Measurements from ENCODE around the gene TLX1.

Gene TLX1

DNA sequence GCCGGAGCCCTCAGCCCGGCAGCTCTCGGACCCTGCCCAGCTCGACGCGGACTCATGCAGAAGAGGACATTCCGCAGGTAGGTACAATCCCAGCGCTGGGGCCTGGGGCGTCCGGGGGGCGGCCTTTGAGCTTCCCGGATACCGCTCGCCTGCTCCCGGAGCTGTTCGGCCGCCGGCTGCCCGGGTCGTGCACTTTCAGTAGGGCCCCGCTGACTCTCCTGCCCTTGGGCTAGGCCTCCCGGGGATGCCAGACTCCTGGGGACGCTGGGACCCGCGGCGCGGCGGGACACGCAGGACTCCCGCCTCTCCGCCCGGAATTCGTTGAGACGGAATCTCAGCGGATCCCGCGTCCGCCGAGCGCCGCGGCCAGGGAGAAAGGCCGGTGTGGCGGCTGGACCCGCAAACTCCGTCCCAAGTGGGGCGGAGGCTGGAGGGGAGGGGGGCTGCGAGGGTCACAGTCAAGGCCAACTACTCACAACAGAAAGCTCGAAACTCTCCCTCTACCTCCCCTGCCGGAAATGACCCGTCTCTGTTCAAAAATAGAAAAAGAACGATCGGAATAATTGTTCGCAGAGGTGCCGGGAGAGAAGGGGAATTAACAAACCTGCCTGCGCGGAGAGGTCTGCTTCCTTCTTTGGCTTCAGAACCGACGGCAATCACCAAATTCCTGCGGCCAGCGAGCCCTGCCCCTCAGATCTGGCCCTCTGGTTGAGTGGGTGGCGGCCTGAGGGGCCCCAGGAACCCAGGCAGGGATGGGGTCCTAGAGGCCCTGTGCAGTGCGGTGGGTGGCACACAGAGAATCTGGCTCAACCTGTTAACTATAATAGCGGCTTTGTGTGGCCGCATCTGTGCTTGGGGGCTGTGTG is 9.2 kb downstream of the TLX1 start:
- no peak for DNase-seq (ENCODE audit: extremely low read depth, insufficient read length)
- H3K36me3 ChIP-seq (ENCODE audit: control insufficient read depth, insufficient read depth, low read length) = no peaks in the 10 kb centered on the region
- TF ChIP-seq, protein P1, sequence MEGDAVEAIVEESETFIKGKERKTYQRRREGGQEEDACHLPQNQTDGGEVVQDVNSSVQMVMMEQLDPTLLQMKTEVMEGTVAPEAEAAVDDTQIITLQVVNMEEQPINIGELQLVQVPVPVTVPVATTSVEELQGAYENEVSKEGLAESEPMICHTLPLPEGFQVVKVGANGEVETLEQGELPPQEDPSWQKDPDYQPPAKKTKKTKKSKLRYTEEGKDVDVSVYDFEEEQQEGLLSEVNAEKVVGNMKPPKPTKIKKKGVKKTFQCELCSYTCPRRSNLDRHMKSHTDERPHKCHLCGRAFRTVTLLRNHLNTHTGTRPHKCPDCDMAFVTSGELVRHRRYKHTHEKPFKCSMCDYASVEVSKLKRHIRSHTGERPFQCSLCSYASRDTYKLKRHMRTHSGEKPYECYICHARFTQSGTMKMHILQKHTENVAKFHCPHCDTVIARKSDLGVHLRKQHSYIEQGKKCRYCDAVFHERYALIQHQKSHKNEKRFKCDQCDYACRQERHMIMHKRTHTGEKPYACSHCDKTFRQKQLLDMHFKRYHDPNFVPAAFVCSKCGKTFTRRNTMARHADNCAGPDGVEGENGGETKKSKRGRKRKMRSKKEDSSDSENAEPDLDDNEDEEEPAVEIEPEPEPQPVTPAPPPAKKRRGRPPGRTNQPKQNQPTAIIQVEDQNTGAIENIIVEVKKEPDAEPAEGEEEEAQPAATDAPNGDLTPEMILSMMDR (IDR thresholded peaks at IDR 0.05; ENCODE audit: insufficient read depth, low read length, poor library complexity, severe bottlenecking) = no peak
- no peak overlapping the region for H3K4me3 ChIP-seq (replicated peaks; ENCODE audit: low read depth, low read length)
- H3K27me3 ChIP-seq (replicated peaks; ENCODE audit: control insufficient read depth, insufficient read depth, low read length) = peaks cover 2% of the 10 kb centered on the region

DNA sequence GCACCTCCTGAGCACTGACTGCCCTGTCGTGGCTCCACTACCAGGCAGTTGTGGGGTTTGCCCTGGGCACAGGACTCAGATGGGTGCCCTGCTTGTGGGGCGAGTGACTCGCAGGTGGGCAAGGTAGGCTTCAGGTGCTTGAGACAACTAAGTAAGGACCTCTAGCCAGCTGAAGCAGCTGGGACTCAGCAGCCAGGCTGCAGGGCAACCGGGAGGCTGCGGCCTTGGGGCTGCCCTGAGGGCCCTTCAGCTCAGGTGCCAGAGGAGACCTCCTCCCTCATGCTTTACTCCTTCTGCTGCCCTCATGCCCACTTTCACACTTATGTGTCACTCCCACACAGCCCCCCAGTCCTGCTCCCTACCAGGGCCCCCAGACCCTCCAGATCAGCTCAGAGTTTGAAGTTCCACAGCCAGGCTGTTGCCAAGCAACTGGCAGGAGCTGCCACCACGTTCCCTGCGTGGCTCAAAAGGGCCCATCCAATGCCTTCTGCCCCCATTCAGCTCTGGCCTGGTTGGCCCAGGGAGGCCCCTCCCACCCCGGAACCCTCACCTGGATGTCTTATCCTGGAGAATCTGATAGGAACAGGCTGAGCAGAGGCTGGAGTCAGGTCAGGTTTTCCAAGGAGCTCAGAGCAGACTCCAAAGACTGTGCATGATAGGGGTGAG is 10.0 kb downstream of the TLX1 start:
- Histone ChIP-seq H3K36me3 (ENCODE audit: control insufficient read depth, insufficient read depth, low read length) (no peaks in the 10 kb centered on the region), H3K27me3 (replicated peaks; ENCODE audit: control insufficient read depth, insufficient read depth, low read length) (peaks cover 2% of the 10 kb centered on the region), H3K4me3 (replicated peaks; ENCODE audit: low read depth, low read length) (no peak overlapping the region)
- DNase-seq (ENCODE audit: extremely low read depth, insufficient read length) = no peak
- TF ChIP-seq, protein P1 (IDR thresholded peaks at IDR 0.05; ENCODE audit: insufficient read depth, low read length, poor library complexity, severe bottlenecking) = no peak

DNA sequence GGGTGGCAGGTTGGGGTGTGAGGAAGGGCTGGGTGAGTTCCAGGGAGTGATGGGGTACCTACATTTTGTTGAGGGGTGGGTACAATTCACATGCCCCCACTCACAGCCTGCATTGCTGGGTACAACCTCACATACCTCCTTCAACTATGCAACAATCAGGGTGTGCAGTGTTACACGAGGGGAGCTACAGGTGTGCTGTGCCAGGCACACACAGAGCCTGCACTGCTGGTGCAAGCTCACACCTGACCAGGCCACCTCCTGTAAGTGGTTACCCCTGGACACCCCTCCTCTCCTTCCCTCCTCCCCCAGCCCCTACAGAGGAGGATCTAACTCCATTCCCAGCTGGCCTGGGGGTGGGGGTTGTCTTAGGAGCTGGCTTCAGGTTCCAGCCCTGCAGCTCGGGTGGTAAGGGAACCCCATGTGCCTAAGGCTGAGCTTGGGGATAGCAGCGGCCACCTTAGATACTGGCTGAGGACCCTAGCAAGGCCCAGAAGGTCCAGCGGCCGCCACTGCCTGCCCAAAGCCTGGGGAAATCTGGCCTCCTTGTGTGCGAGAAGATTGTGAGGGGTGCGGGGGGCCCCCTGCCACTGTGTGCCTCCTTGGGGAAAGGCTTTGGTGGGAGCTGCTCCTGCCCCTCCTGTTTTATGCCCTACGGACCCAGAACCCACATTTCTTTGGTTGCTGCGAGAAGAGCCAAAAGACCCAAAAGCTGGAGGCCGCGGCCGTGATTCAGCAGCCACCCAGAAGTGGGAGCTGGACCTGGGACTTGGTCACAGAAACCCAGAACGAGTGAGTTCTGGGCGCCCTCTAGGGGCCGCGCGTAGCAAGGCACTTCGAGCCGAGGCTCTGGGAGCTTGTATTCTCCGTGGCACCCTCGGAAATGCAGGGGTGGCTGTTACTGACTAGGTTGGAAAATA is 10.8 kb downstream of the TLX1 start:
- peak; percentile 78 for DNase-seq (ENCODE audit: extremely low read depth, insufficient read length)
- TF ChIP-seq, protein P1 (IDR thresholded peaks at IDR 0.05; ENCODE audit: insufficient read depth, low read length, poor library complexity, severe bottlenecking) = peak; percentile 96
- Histone ChIP-seq H3K4me3 (replicated peaks; ENCODE audit: low read depth, low read length) (no peak overlapping the region), H3K27me3 (replicated peaks; ENCODE audit: control insufficient read depth, insufficient read depth, low read length) (peaks cover 2% of the 10 kb centered on the region), H3K36me3 (ENCODE audit: control insufficient read depth, insufficient read depth, low read length) (no peaks in the 10 kb centered on the region)

DNA sequence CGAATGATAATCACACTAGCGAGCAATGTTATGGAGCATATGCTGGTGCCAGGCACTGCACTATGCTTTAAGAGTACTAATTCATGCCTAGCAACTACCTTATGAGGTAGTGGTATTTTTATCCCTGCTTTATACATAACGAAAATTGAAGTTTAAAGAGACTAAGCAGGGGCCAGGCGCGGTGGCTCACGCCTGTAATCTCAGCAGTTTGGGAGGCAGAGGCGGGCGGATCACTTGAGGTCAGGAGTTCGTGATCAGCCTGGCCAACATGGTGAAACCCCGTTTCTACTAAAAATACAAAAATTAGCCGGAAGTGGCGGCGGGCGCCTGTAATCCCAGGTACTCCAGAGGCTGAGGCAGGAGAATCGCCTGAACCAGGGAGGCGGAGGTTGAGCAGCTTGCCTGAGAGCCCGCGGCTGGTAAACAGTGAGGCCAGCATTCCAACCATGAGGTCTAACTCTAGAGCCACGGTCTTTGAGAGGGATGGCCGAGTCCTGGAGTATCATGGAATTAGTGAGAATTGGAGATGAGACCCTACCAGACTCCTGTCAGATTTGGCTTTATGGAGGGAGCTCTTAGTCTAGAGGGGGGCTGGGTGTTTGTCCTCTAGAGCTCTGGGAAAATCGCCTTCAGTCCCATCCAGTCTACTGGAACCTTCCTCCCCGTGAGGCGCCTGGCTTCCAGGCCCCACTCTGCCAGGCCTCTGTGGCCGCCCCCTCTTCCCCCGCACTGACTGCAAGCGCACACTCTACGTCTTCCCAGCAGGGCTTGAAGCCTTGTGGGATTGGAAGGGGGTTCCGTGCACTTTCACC is 11.6 kb downstream of the TLX1 start:
- H3K4me3 ChIP-seq (replicated peaks; ENCODE audit: low read depth, low read length) = no peak overlapping the region
- TF ChIP-seq, protein P1 (IDR thresholded peaks at IDR 0.05; ENCODE audit: insufficient read depth, low read length, poor library complexity, severe bottlenecking) = no peak
- DNase-seq (ENCODE audit: extremely low read depth, insufficient read length) = no peak
- no peaks in the 10 kb centered on the region for H3K36me3 ChIP-seq (ENCODE audit: control insufficient read depth, insufficient read depth, low read length)
- H3K27me3 ChIP-seq (replicated peaks; ENCODE audit: control insufficient read depth, insufficient read depth, low read length) = peaks cover 2% of the 10 kb centered on the region

DNA sequence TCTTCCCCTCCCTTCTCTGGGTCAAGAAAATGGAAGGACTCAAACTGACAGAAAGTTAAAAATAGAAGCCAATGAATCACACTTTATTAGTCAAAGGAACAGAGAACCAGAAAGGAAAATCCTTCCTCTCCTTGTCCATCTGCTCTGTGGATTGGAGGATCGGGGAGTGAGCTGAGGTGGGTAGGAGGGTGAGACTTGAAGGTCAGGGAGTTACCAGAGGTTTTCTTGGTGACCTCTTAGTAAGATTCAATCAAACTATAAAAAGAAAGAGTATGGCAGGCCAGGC is 12.2 kb downstream of the TLX1 start:
- H3K27me3 ChIP-seq (replicated peaks; ENCODE audit: control insufficient read depth, insufficient read depth, low read length) = peaks cover 2% of the 10 kb centered on the region
- no peak overlapping the region for H3K4me3 ChIP-seq (replicated peaks; ENCODE audit: low read depth, low read length)
- TF ChIP-seq, protein P1 (IDR thresholded peaks at IDR 0.05; ENCODE audit: insufficient read depth, low read length, poor library complexity, severe bottlenecking) = no peak
- H3K36me3 ChIP-seq (ENCODE audit: control insufficient read depth, insufficient read depth, low read length) = no peaks in the 10 kb centered on the region
- DNase-seq (ENCODE audit: extremely low read depth, insufficient read length) = no peak

Measured in GM06990 (cell line).